ENCODE data around the gene HPRT1.
"Not testable (repeated sequence)": the region's sequence is repeated elsewhere in the genome, so short reads cannot be mapped to it uniquely, and the experiment has no call there.

HPRT1 gene

GRCh38 chrX:134460005-134460861, at the start of gene HPRT1:
HPRT1 (plus strand) TSS chrX:134460165; CDS start chrX:134460312, 147 bp downstream.
- peak; percentile 40 to 58 for DNase-seq (ENCODE audit: low read depth in 2 of 2, low spot score in 1 of 2)

GRCh38 chrX:134416087-134416486, 43.9 kb upstream of the HPRT1 start:
- no peak for DNase-seq (ENCODE audit: low read depth in 2 of 2, low spot score in 1 of 2)

- DNase-seq (ENCODE audit: low read depth in 2 of 2, low spot score in 1 of 2): no peak
Observed at GRCh38 chrX:134418317-134419113, 41.5 kb upstream of the HPRT1 start.

- DNase-seq (ENCODE audit: low read depth in 2 of 2, low spot score in 1 of 2): no peak
Observed at GRCh38 chrX:134419784-134420183, 40.2 kb upstream of the HPRT1 start.

- no peak for DNase-seq (ENCODE audit: low read depth in 2 of 2, low spot score in 1 of 2)
Observed at GRCh38 chrX:134423606-134424005, 36.4 kb upstream of the HPRT1 start.

GRCh38 chrX:134426281-134426680, 33.7 kb upstream of the HPRT1 start:
- no peak for DNase-seq (ENCODE audit: low read depth in 2 of 2, low spot score in 1 of 2)

GRCh38 chrX:134431894-134432293, 28.1 kb upstream of the HPRT1 start:
- DNase-seq (ENCODE audit: low read depth in 2 of 2, low spot score in 1 of 2): no peak

- no peak for DNase-seq (ENCODE audit: low read depth in 2 of 2, low spot score in 1 of 2)
Observed at GRCh38 chrX:134435894-134436293, 24.1 kb upstream of the HPRT1 start.

GRCh38 chrX:134443020-134443419, 16.9 kb upstream of the HPRT1 start:
- no peak for DNase-seq (ENCODE audit: low read depth in 2 of 2, low spot score in 1 of 2)

- DNase-seq (ENCODE audit: low read depth in 2 of 2, low spot score in 1 of 2): no peak
Observed at GRCh38 chrX:134443461-134443860, 16.5 kb upstream of the HPRT1 start.

- no peak for DNase-seq (ENCODE audit: low read depth in 2 of 2, low spot score in 1 of 2)
Observed at GRCh38 chrX:134444681-134445080, 15.3 kb upstream of the HPRT1 start.

- no peak for DNase-seq (ENCODE audit: low read depth in 2 of 2, low spot score in 1 of 2)
Observed at GRCh38 chrX:134452596-134452995, 7.4 kb upstream of the HPRT1 start.

GRCh38 chrX:134453631-134454030, 6.3 kb upstream of the HPRT1 start:
- no peak for DNase-seq (ENCODE audit: low read depth in 2 of 2, low spot score in 1 of 2)

- no peak for DNase-seq (ENCODE audit: low read depth in 2 of 2, low spot score in 1 of 2)
Observed at GRCh38 chrX:134454506-134454905, 5.5 kb upstream of the HPRT1 start.

GRCh38 chrX:134457708-134458107, 2.3 kb upstream of the HPRT1 start:
- DNase-seq (ENCODE audit: low read depth in 2 of 2, low spot score in 1 of 2): no peak

GRCh38 chrX:134459683-134460004, 321 bp upstream of the HPRT1 start:
- no peak for DNase-seq (ENCODE audit: low read depth in 2 of 2, low spot score in 1 of 2)

GRCh38 chrX:134460862-134461220, 876 bp downstream of the HPRT1 start:
- no peak for DNase-seq (ENCODE audit: low read depth in 2 of 2, low spot score in 1 of 2)

- DNase-seq (ENCODE audit: low read depth in 2 of 2, low spot score in 1 of 2): no peak
Observed at GRCh38 chrX:134461437-134461836, 1.5 kb downstream of the HPRT1 start.

- no peak for DNase-seq (ENCODE audit: low read depth in 2 of 2, low spot score in 1 of 2)
Observed at GRCh38 chrX:134462927-134463326, 3.0 kb downstream of the HPRT1 start.

GRCh38 chrX:134464453-134464852, 4.5 kb downstream of the HPRT1 start:
- not testable (repeated sequence) for DNase-seq (ENCODE audit: low read depth in 2 of 2, low spot score in 1 of 2)

- DNase-seq (ENCODE audit: low read depth in 2 of 2, low spot score in 1 of 2): no peak
Observed at GRCh38 chrX:134469486-134469885, 9.5 kb downstream of the HPRT1 start.

- DNase-seq (ENCODE audit: low read depth in 2 of 2, low spot score in 1 of 2): no peak
Observed at GRCh38 chrX:134470013-134470412, 10.0 kb downstream of the HPRT1 start.
